ENCODE results near the gene TRIL.
A peak's percentile ranks its signal among the peaks of the same experiment; 100 is the strongest.

TRIL gene

GRCh38 chr7:28940741-28941384 is 17.3 kb downstream of the TRIL start (continued):
- TF ChIP-seq ZNF529 (tag by site-specific recombination; IDR thresholded peaks at IDR 0.05; ENCODE audit: insufficient replicate concordance) (no peak), ZNF639 (tag by site-specific recombination; IDR thresholded peaks at IDR 0.05) (no peak), ZNF394 (tag by site-specific recombination; IDR thresholded peaks at IDR 0.05; ENCODE audit: borderline replicate concordance) (no peak)

- no peak overlapping the region; the same call in 1 of the 2 replicates for H3K27ac ChIP-seq (ENCODE audit: extremely low read depth, low read depth, low read length)
- no peaks in the 10 kb centered on the region for H3K36me3 ChIP-seq (ENCODE audit: control insufficient read depth in 2 of 2, insufficient read depth in 1 of 2, low read length in 2 of 2)
- ChIA-PET POLR2A (no interaction called here), CTCF (interaction anchor here (0.6 to 7.6 kb wide), 8 partner anchors 10 to 669 kb away, joined by 3 to 61 read pairs (median 6); no protein-coding TSS in a partner anchor)
- no peak overlapping the region for H3K4me3 ChIP-seq (ENCODE audit: low read depth, low read length)
- peaks cover 12% of the 10 kb centered on the region; the same call in 1 of the 2 replicates for H3K4me1 ChIP-seq (ENCODE audit: control insufficient read depth, insufficient read depth, low read length)
- no peaks in the 10 kb centered on the region for H3K9me3 ChIP-seq (ENCODE audit: control insufficient read depth, insufficient read depth, low read depth, low read length)
- TF ChIP-seq ZNF660 (tag by site-specific recombination; IDR thresholded peaks at IDR 0.05), result no peak
- no peak for TF ChIP-seq YY1 (tag by site-specific recombination; IDR thresholded peaks at IDR 0.05)
- no peak for TF ChIP-seq ZNF157 (tag by site-specific recombination; IDR thresholded peaks at IDR 0.05)
- TF ChIP-seq ZNF24 (tag by site-specific recombination; IDR thresholded peaks at IDR 0.05), result no peak; the same call in 1 of the 2 replicates
- TF ChIP-seq ZNF629 (tag by site-specific recombination; IDR thresholded peaks at IDR 0.05), result peak; percentile 41; the same call in 1 of the 2 replicates
- TF ChIP-seq ZNF843 (tag by site-specific recombination; IDR thresholded peaks at IDR 0.05), result peak; percentile 82
- TF ChIP-seq SP2 (tag by site-specific recombination; IDR thresholded peaks at IDR 0.05), result no peak
- no peak for TF ChIP-seq ZNF555 (tag by site-specific recombination; conservative IDR thresholded peaks at IDR 0.05)
- TF ChIP-seq ZNF48 (tag by site-specific recombination; IDR thresholded peaks at IDR 0.05), result no peak
- peak; percentile 30; the same call in 1 of the 2 replicates for TF ChIP-seq ZNF449 (tag by site-specific recombination; IDR thresholded peaks at IDR 0.05)
- TF ChIP-seq ZNF558 (tag by site-specific recombination; IDR thresholded peaks at IDR 0.05), result no peak
- TF ChIP-seq ZNF768 (tag by site-specific recombination; IDR thresholded peaks at IDR 0.05), result no peak
- TF ChIP-seq TSHZ1 (tag by site-specific recombination; IDR thresholded peaks at IDR 0.05; ENCODE audit: borderline replicate concordance), result peak; percentile 81
- TF ChIP-seq GLI2 (tag by site-specific recombination; IDR thresholded peaks at IDR 0.05; ENCODE audit: borderline replicate concordance, low read depth), result peak; percentile 45; the same call in 1 of the 2 replicates
- no peak for TF ChIP-seq ZNF280C (tag by site-specific recombination; IDR thresholded peaks at IDR 0.05)
- TF ChIP-seq ZNF248 (tag by site-specific recombination; IDR thresholded peaks at IDR 0.05), result no peak
- TF ChIP-seq ZNF416 (tag by site-specific recombination; IDR thresholded peaks at IDR 0.05), result no peak
- no peak for TF ChIP-seq ZNF19 (tag by site-specific recombination; IDR thresholded peaks at IDR 0.05; ENCODE audit: low read depth)
- TF ChIP-seq PRDM6 (tag by site-specific recombination; IDR thresholded peaks at IDR 0.05), result peak; percentile 88
- peak; percentile 48; the same call in 1 of the 2 replicates for TF ChIP-seq SP7 (tag by site-specific recombination; IDR thresholded peaks at IDR 0.05)
- no peak for TF ChIP-seq ZFP69B (tag by site-specific recombination; IDR thresholded peaks at IDR 0.05)
- no peak for TF ChIP-seq ZBTB21 (tag by site-specific recombination; IDR thresholded peaks at IDR 0.05)
These were observed 18.1 kb downstream of the TRIL start for GRCh38 chr7:28939844-28940544.

Data from HEK293 (cell line).